Activated B cell treated with CpG ODN at 0.5 μM for 24 hours (primary cell): ENCODE measurements around the gene NPHP4. TPM values are rescaled to one million over a fixed set of nuclear protein-coding genes. Genes with fewer than 3 reads are reported as not detected.

ENCODE experiments used
- ATAC-seq: fragments of 200-7000 bp; cut with Tn5 transposase; one replicate; pipeline ENCODE4 v1.10.0; 2021; ENCODE audit warnings: low read depth, mild to moderate bottlenecking, moderate library complexity
- CTCF ChIA-PET: fragments of 350-600 bp; sonication (Branson Sonifier 250); formaldehyde crosslinking; loops from one replicate; lab custom pipeline; 2021; ENCODE audit warnings: antibody characterized with exemption; lab: Charles Lee
- POLR2A ChIA-PET: fragments of 350-600 bp; sonication (Branson Sonifier 250); formaldehyde crosslinking; loops from one replicate; lab custom pipeline; 2021; ENCODE audit warnings: antibody characterized with exemption; lab: Charles Lee
- DNase-seq: peaks from one replicate; pipeline ENCODE4 v3.0.0; 2022
- H3K27ac Mint-ChIP-seq: one replicate; pipeline ENCODE4 v1.8.0; 2020; ENCODE audit warnings: mixed read lengths
- H3K27me3 Mint-ChIP-seq: one replicate; pipeline ENCODE4 v1.8.0; 2021; ENCODE audit warnings: mixed read lengths
- H3K36me3 Mint-ChIP-seq: one replicate; pipeline ENCODE4 v1.8.0; 2021; ENCODE audit warnings: low read depth, mixed read lengths
- H3K4me1 Mint-ChIP-seq: one replicate; pipeline ENCODE4 v1.8.0; 2021; ENCODE audit warnings: mixed read lengths
- H3K4me3 Mint-ChIP-seq: one replicate; pipeline ENCODE4 v1.8.0; 2020; ENCODE audit warnings: mild to moderate bottlenecking, mixed read lengths
- H3K9me3 Mint-ChIP-seq: one replicate; pipeline ENCODE4 v1.8.0; 2020; ENCODE audit warnings: mixed read lengths
- CTCF ChIP-seq: fragments of 200-600 bp; IDR thresholded peaks from one replicate; pipeline ENCODE4 v1.8.0; 2022; ENCODE audit warnings: antibody characterized with exemption, mild to moderate bottlenecking
- intact Hi-C: fragments of 100-400 bp; cut with micrococcal nuclease; formaldehyde crosslinking; loops from one replicate; pipeline ENCODE4 v1.15.1; 2024
- total RNA-seq: library from RNA; stranded (reverse); gene quantifications from 2 replicates; pipeline ENCODE4 v1.2.3, GENCODE V29; 2022

NPHP4 gene
- total RNA-seq, 1 donor from 2014 or later, result 8.0 TPM

- DNase-seq, result no peak
- peaks cover 10% of the 10 kb centered on the region for H3K36me3 Mint-ChIP-seq
- intact Hi-C loops, result no loop called here
- ChIA-PET POLR2A (no interaction called here), CTCF (no interaction called here)
- no peaks in the 10 kb centered on the region for H3K27me3 Mint-ChIP-seq
- no peak overlapping the region for H3K4me3 Mint-ChIP-seq
- no peak overlapping the region for H3K27ac Mint-ChIP-seq
- H3K4me1 Mint-ChIP-seq, result no peaks in the 10 kb centered on the region
- H3K9me3 Mint-ChIP-seq, result no peaks in the 10 kb centered on the region
- TF ChIP-seq CTCF, result no peak
- no peak for ATAC-seq
Observed at GRCh38 chr1:5908461-5909375, 83.5 kb downstream of the NPHP4 start.

- Mint-ChIP-seq H3K4me3 (no peak overlapping the region), H3K27me3 (no peaks in the 10 kb centered on the region), H3K27ac (no peak overlapping the region), H3K4me1 (no peaks in the 10 kb centered on the region), H3K9me3 (no peaks in the 10 kb centered on the region), H3K36me3 (peaks cover 10% of the 10 kb centered on the region)
- intact Hi-C loops, result no loop called here
- DNase-seq (no peak), ATAC-seq (no peak)
- POLR2A ChIA-PET, result no interaction called here
- CTCF ChIA-PET, result no interaction called here
- no peak for TF ChIP-seq CTCF
Observed at GRCh38 chr1:5907966-5908365, 84.3 kb downstream of the NPHP4 start.

- TF ChIP-seq CTCF, result no peak
- H3K27me3 Mint-ChIP-seq, result no peaks in the 10 kb centered on the region
- no peak overlapping the region for H3K27ac Mint-ChIP-seq
- H3K9me3 Mint-ChIP-seq, result no peaks in the 10 kb centered on the region
- peaks cover 10% of the 10 kb centered on the region for H3K36me3 Mint-ChIP-seq
- no peak for DNase-seq
- ChIA-PET CTCF (no interaction called here), POLR2A (no interaction called here)
- ATAC-seq, result no peak
- no peak overlapping the region for H3K4me3 Mint-ChIP-seq
- intact Hi-C loops, result no loop called here
- no peaks in the 10 kb centered on the region for H3K4me1 Mint-ChIP-seq
Observed at GRCh38 chr1:5907386-5907785, 84.8 kb downstream of the NPHP4 start.

DNA sequence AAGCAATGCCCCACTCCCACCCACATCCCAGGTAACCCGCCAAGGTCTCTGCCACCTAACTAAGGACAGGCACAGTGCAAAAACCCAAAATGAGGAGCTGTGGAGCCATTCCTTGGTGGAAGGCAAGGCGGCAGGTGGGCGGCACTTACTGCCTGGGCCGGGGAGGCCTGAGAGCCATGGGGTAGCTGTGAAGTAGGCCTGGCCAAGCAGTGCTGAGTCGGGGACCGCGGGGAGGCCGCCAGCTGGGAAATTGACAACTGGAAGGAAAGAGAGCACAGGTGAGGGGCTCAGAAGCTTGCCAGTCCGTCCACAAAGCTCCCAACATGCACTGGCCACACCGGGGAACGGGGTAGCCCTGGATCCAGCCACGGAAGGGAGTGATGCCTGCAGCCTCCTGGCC, 85.3 kb downstream of the NPHP4 start:
- POLR2A ChIA-PET, result no interaction called here

More for the DNA sequence above, 85.3 kb downstream of the NPHP4 start:
- H3K27ac Mint-ChIP-seq, result no peak overlapping the region
- no peak for ATAC-seq
- no peak overlapping the region for H3K4me3 Mint-ChIP-seq
- peaks cover 10% of the 10 kb centered on the region for H3K36me3 Mint-ChIP-seq
- intact Hi-C loops, result no loop called here
- no peaks in the 10 kb centered on the region for H3K4me1 Mint-ChIP-seq
- no peaks in the 10 kb centered on the region for H3K9me3 Mint-ChIP-seq
- TF ChIP-seq CTCF, result no peak
- CTCF ChIA-PET, result no interaction called here
- H3K27me3 Mint-ChIP-seq, result no peaks in the 10 kb centered on the region
- no peak for DNase-seq
